Uterus (tissue), 4 donors: ENCODE measurements around the gene POLR2C. TPM values are rescaled to one million over a fixed set of nuclear protein-coding genes. Genes with fewer than 3 reads are reported as not detected.
A peak's percentile ranks its signal among the peaks of the same experiment; 100 is the strongest.

Experiments
- DNase-seq, 2 donors: peaks; one replicate each; pipeline ENCODE4 v3.0.0-alpha.2; 2019 to 2020
- H3K27ac ChIP-seq, 2 donors: fragments of 200-600 bp; sonication (generic); 1 replicate in 1 of 2; 2 replicates in 1 of 2; pipeline ENCODE4 v1.5.1; 2016 to 2018
- H3K27me3 ChIP-seq, 2 donors: fragments of 200-600 bp; sonication (generic); one replicate each; pipeline ENCODE4 v1.5.1; 2018 to 2019; ENCODE audit warnings: control low read depth in 1 of 2
- H3K36me3 ChIP-seq, 2 donors: fragments of 200-600 bp; sonication (generic); one replicate each; pipeline ENCODE4 v1.5.1; 2019; ENCODE audit warnings: control low read depth in 1 of 2
- H3K4me1 ChIP-seq, 2 donors: fragments of 200-600 bp; sonication (generic); one replicate each; pipeline ENCODE4 v1.5.1; 2018 to 2019; ENCODE audit warnings: control low read depth in 1 of 2
- H3K4me3 ChIP-seq, 2 donors: fragments of 200-600 bp; sonication (generic); 1 replicate in 1 of 2; 2 replicates in 1 of 2; pipeline ENCODE4 v1.5.1; 2018 to 2019; ENCODE audit warnings: mild to moderate bottlenecking in 1 of 2
- H3K9me3 ChIP-seq, 2 donors: fragments of 200-600 bp; sonication (generic); one replicate each; pipeline ENCODE4 v1.5.1; 2019; ENCODE audit warnings: control low read depth in 1 of 2
- CTCF ChIP-seq, 4 experiments: fragments of 200-600 bp in 2 of 4; fragments of 450-650 bp in 2 of 4; sonication (generic) in 2 of 4; IDR thresholded peaks; one replicate each; pipeline ENCODE4 v1.5.1; 2016 to 2019; ENCODE audit warnings: antibody characterized with exemption in 4 of 4, mild to moderate bottlenecking in 2 of 4, moderate library complexity in 1 of 4
- POLR2A ChIP-seq, 2 donors: fragments of 450-650 bp; IDR thresholded peaks; one replicate each; pipeline ENCODE4 v1.6.1; 2016; ENCODE audit warnings: antibody characterized with exemption in 2 of 2, mild to moderate bottlenecking in 1 of 2, moderate library complexity in 1 of 2
- intact Hi-C: fragments of 100-400 bp; cut with DNase I; formaldehyde crosslinking; loops from one replicate; pipeline ENCODE4 v1.15.1; 2023; ENCODE audit warnings: low total_unique reads
- total RNA-seq, 4 donors: library from RNA; depleted of rRNA in 3 of 4; stranded (reverse); fragments of >200 nt in 3 of 4; gene quantifications; one replicate each; pipeline versions ENCODE4 v1.1.0 to v1.2.4, GENCODE V29; 2014 to 2023
- donor health status: DM: yes; HTN: yes; CAD: no.

POLR2C gene
- total RNA-seq, 4 donors from 2014 or later = 64.3 to 460 (median 104) TPM

- no peak for DNase-seq
- no peaks in the 10 kb centered on the region for H3K36me3 ChIP-seq
- intact Hi-C loops = no loop called here
Measured at GRCh38 chr16:57512296-57513001, 50.0 kb downstream of the POLR2C start.

GRCh38 chr16:57513371-57514102, 51.1 kb downstream of the POLR2C start:
- TF ChIP-seq POLR2A (IDR thresholded peaks at IDR 0.05) = no peak
- no peak for TF ChIP-seq CTCF (IDR thresholded peaks at IDR 0.05)

More at GRCh38 chr16:57512296-57513001, 50.0 kb downstream of the POLR2C start:
- no peak for TF ChIP-seq POLR2A (IDR thresholded peaks at IDR 0.05)
- TF ChIP-seq CTCF (IDR thresholded peaks at IDR 0.05) = no peak
- Histone ChIP-seq H3K9me3 (no peaks in the 10 kb centered on the region), H3K4me3 (no peak overlapping the region), H3K4me1 (peaks cover 0 to 19% of the 10 kb centered on the region in 2 donors), H3K27ac (peak overlapping the region in 1 of 2 donors; percentile 66), H3K27me3 (no peaks in the 10 kb centered on the region)

GRCh38 chr16:57514371-57514770, 51.9 kb downstream of the POLR2C start:
- DNase-seq = no peak
- no peak for TF ChIP-seq POLR2A (IDR thresholded peaks at IDR 0.05)
- no peak for TF ChIP-seq CTCF (IDR thresholded peaks at IDR 0.05)
- Histone ChIP-seq H3K27me3 (no peaks in the 10 kb centered on the region), H3K9me3 (no peaks in the 10 kb centered on the region), H3K4me3 (no peak overlapping the region), H3K27ac (peak overlapping the region in 1 of 2 donors; percentile 62), H3K4me1 (peaks cover 0 to 19% of the 10 kb centered on the region in 2 donors), H3K36me3 (no peaks in the 10 kb centered on the region)
- intact Hi-C loops = no loop called here

More at GRCh38 chr16:57513371-57514102, 51.1 kb downstream of the POLR2C start:
- no peak overlapping the region for H3K4me3 ChIP-seq
- H3K4me1 ChIP-seq = peaks cover 0 to 19% of the 10 kb centered on the region in 2 donors
- peak overlapping the region; percentile 62 to 66 for H3K27ac ChIP-seq
- DNase-seq = peak; percentile 64 to 69
- H3K27me3 ChIP-seq = no peaks in the 10 kb centered on the region
- intact Hi-C loops = no loop called here
- no peaks in the 10 kb centered on the region for H3K36me3 ChIP-seq
- no peaks in the 10 kb centered on the region for H3K9me3 ChIP-seq

GRCh38 chr16:57514791-57515600, 52.5 kb downstream of the POLR2C start:
- DNase-seq = peak in 1 of 2 donors; percentile 48
- intact Hi-C loops = no loop called here
- no peaks in the 10 kb centered on the region for H3K9me3 ChIP-seq
- no peak overlapping the region for H3K4me3 ChIP-seq
- H3K27ac ChIP-seq = peak overlapping the region in 1 of 2 donors; percentile 62
- no peaks in the 10 kb centered on the region for H3K27me3 ChIP-seq
- no peak for TF ChIP-seq POLR2A (IDR thresholded peaks at IDR 0.05)
- TF ChIP-seq CTCF (IDR thresholded peaks at IDR 0.05) = no peak
- H3K4me1 ChIP-seq = peaks cover 0 to 19% of the 10 kb centered on the region in 2 donors
- H3K36me3 ChIP-seq = no peaks in the 10 kb centered on the region
